HG03457 (cell line): ENCODE data around the gene PLEKHM2.

Source experiments
- ATAC-seq: cut with Tn5 transposase; IDR thresholded peaks from one replicate; pipeline ENCODE4 v1.9.1; 2021; ENCODE audit warnings: moderate number of reproducible peaks; ENCODE audit not compliant: unreplicated experiment

The PLEKHM2 gene

DNA sequence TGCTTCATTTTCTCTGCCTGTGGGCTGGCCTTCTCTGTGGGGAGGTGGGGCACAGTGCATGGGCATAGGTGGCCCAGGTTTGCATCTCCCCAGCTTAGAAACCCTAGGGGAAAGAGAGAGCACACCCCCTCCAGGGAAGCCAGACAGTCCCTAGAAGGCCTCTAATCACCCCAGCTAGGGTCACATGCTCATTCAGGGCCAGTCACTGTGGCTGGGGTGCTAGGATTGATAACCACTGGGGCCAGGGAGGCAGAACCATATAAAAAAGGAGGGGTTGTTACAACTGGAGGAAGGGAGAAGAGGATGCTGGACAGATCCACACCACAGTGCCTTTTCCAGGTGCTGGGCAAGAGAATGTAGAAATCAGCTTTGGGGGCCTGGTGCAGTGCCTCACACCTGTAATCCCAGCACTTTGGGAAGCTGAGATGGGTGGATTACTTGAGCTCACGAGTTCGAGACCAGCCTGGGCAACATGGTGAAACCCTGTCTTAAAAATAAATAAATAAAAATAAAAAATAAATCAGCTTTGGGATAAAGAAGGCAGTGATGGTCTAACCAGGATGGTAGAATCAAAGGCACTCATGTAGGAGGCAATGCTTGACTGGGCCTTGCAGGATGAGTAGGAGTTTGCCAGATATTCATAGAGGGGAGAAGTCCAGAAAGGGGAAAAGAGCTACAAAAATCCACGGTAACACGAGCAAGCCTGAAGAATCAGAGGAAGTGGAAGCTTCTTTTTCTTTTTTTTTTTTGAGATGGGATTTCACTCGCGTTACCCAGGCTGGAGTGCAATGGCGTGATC lies 94.0 kb downstream of the PLEKHM2 start:
- ATAC-seq = no peak
